Natural killer cell treated with Interleukin-12 subunit alpha and Interleukin-12 subunit beta and Interleukin-15 and Interleukin-18, amount 100 ng/mL, for 72 hours (primary cell): Measurements from ENCODE around the gene ACOT12. TPM values are rescaled to one million over a fixed set of nuclear protein-coding genes. Genes with fewer than 3 reads are reported as not detected.

Experiments
- ATAC-seq, 2 donors: fragments of 150-1000 bp; cut with Tn5 transposase in 1 of 2; sonication (Bioruptor Pico), chemical (Tn5 transposase) in 1 of 2; 2 replicates each; pipeline ENCODE4 v1.10.0; 2021
- DNase-seq: peaks from one replicate; pipeline ENCODE4 v3.0.0; 2022; ENCODE audit warnings: low spot score
- H3K27ac Mint-ChIP-seq, 2 donors: 1 replicate in 1 of 2; 2 replicates in 1 of 2; pipeline ENCODE4 v1.8.0; 2022; ENCODE audit warnings: mixed read lengths in 2 of 2, mild to moderate bottlenecking in 1 of 2, moderate library complexity in 1 of 2
- H3K27me3 Mint-ChIP-seq, 2 donors: 1 replicate in 1 of 2; 2 replicates in 1 of 2; pipeline ENCODE4 v1.8.0; 2022; ENCODE audit warnings: mixed read lengths in 2 of 2
- H3K36me3 Mint-ChIP-seq: one replicate; pipeline ENCODE4 v1.8.0; 2022; ENCODE audit warnings: mixed read lengths
- H3K4me1 Mint-ChIP-seq, 2 donors: 1 replicate in 1 of 2; 2 replicates in 1 of 2; pipeline ENCODE4 v1.8.0; 2022; ENCODE audit warnings: low read depth in 2 of 2, mixed read lengths in 2 of 2, mild to moderate bottlenecking in 1 of 2
- H3K4me3 Mint-ChIP-seq: one replicate; pipeline ENCODE4 v1.8.0; 2022; ENCODE audit warnings: mixed read lengths
- H3K9me3 Mint-ChIP-seq: 2 replicates; pipeline ENCODE4 v1.8.0; 2022; ENCODE audit warnings: mixed read lengths
- total RNA-seq, 2 donors: library from RNA; stranded (reverse); gene quantifications; one replicate each; pipeline ENCODE4 v1.2.3, GENCODE V29; 2022

ACOT12 gene
- total RNA-seq, 2 donors from 2014 or later, result not detected

GRCh38 chr5:81283976-81284375 lies 110.0 kb downstream of the ACOT12 start:
- H3K27me3 Mint-ChIP-seq, result no peaks in the 10 kb centered on the region
- DNase-seq, result no peak
- H3K9me3 Mint-ChIP-seq, result peaks cover 5% of the 10 kb centered on the region
- H3K4me1 Mint-ChIP-seq, result peaks cover 8 to 27% of the 10 kb centered on the region in 2 donors
- H3K4me3 Mint-ChIP-seq, result no peak overlapping the region
- peaks cover 6% of the 10 kb centered on the region for H3K36me3 Mint-ChIP-seq
- no peak for ATAC-seq
- H3K27ac Mint-ChIP-seq, result no peak overlapping the region

Other genes with a start within 250 kb of the ACOT12 start
- gene CKMT2, start 160.8 kb downstream of the ACOT12 start, total RNA-seq, result not detected
- gene ZCCHC9, start 92.5 kb downstream of the ACOT12 start, total RNA-seq, result 10 to 100 TPM; 23.5 to 34.8 TPM